Prostate gland (tissue), 2 donors: ENCODE data around the gene PLXDC1. TPM values are rescaled to one million over a fixed set of nuclear protein-coding genes. Genes with fewer than 3 reads are reported as not detected.

Experiments used
- DNase-seq: peaks from one replicate; pipeline ENCODE4 v3.0.0-alpha.2; 2019; ENCODE audit warnings: low spot score
- H3K27ac ChIP-seq, 2 donors: fragments of 200-600 bp; sonication (generic); 2 replicates each; pipeline ENCODE4 v1.5.1; 2017 to 2019
- H3K27me3 ChIP-seq: fragments of 200-600 bp; sonication (generic); replicated peaks from 2 replicates; pipeline ENCODE4 v1.5.1; 2019; ENCODE audit not compliant: insufficient read depth
- H3K36me3 ChIP-seq, 2 donors: fragments of 200-600 bp; sonication (generic); 1 replicate in 1 of 2; 2 replicates in 1 of 2; pipeline versions ENCODE4 v1.5.1 to v1.8.1; 2017 to 2019
- H3K4me1 ChIP-seq: fragments of 200-600 bp; sonication (generic); replicated peaks from 2 replicates; pipeline ENCODE4 v1.5.1; 2019
- H3K4me3 ChIP-seq, 2 donors: fragments of 200-600 bp; sonication (generic); 2 replicates each; pipeline ENCODE4 v1.5.1; 2017 to 2019
- H3K9me3 ChIP-seq: fragments of 200-600 bp; sonication (generic); 2 replicates; pipeline ENCODE4 v1.5.1; 2017
- CTCF ChIP-seq, 4 experiments: fragments of 200-600 bp in 2 of 4; fragments of 450-650 bp in 2 of 4; sonication (generic) in 2 of 4; IDR thresholded peaks; 1 replicate in 3 of 4; 2 replicates in 1 of 4; pipeline ENCODE4 v1.5.1; 2016 to 2019; ENCODE audit warnings: antibody characterized with exemption in 4 of 4, mild to moderate bottlenecking in 2 of 4, moderate library complexity in 2 of 4
- POLR2A ChIP-seq: fragments of 450-650 bp; IDR thresholded peaks from one replicate; pipeline ENCODE4 v1.6.1; 2016; ENCODE audit warnings: antibody characterized with exemption, mild to moderate bottlenecking
- POLR2AphosphoS5 ChIP-seq: sonication (generic); formaldehyde crosslinking; IDR thresholded peaks from one replicate; pipeline ENCODE4 v1.6.1; 2017; ENCODE audit warnings: antibody characterized with exemption
- WGBS: methylation state at CpG from one replicate; pipeline ENCODE4 v1.1.5; 2018; 5-methylcytosine and 5-hydroxymethylcytosine counted together
- intact Hi-C: fragments of 100-400 bp; cut with DNase I; formaldehyde crosslinking; loops from one replicate; pipeline ENCODE4 v1.14.2; 2022
- total RNA-seq, 2 donors: library from RNA; depleted of rRNA; stranded (reverse); fragments of >200 nt; gene quantifications; one replicate each; pipeline ENCODE4 v1.1.0, GENCODE V29; 2016

The PLXDC1 gene
- total RNA-seq, 2 donors from 2014 or later: 3.9 to 5.4 TPM

- intact Hi-C loops: no loop called here
- H3K4me1 ChIP-seq: no peaks in the 10 kb centered on the region
- no peaks in the 10 kb centered on the region for H3K27me3 ChIP-seq
- H3K36me3 ChIP-seq: no peaks in the 10 kb centered on the region
- DNase-seq: no peak
- 95% methylated on average over 2 of the region's 2 CpGs for WGBS
- H3K4me3 ChIP-seq: no peak overlapping the region
- no peak for TF ChIP-seq CTCF (IDR thresholded peaks at IDR 0.05)
- no peak for TF ChIP-seq POLR2A
- TF ChIP-seq POLR2AphosphoS5: no peak
- H3K27ac ChIP-seq: no peak overlapping the region
- H3K9me3 ChIP-seq: no peaks in the 10 kb centered on the region
Measured at GRCh38 chr17:39113871-39114270, 37.6 kb downstream of the PLXDC1 start.

- H3K9me3 ChIP-seq: no peaks in the 10 kb centered on the region
- no peaks in the 10 kb centered on the region for H3K27me3 ChIP-seq
- TF ChIP-seq POLR2A (no peak), POLR2AphosphoS5 (no peak), CTCF (IDR thresholded peaks at IDR 0.05) (no peak)
- WGBS: 53% methylated on average over 19 of the region's 19 CpGs
- H3K27ac ChIP-seq: no peak overlapping the region
- DNase-seq: no peak
- H3K36me3 ChIP-seq: no peaks in the 10 kb centered on the region
- H3K4me3 ChIP-seq: no peak overlapping the region
- intact Hi-C loops: no loop called here
- no peaks in the 10 kb centered on the region for H3K4me1 ChIP-seq
Measured at GRCh38 chr17:39110435-39111136, 40.9 kb downstream of the PLXDC1 start.

- intact Hi-C loops: no loop called here
- no peak for DNase-seq
- no peaks in the 10 kb centered on the region for H3K36me3 ChIP-seq
- H3K27ac ChIP-seq: no peak overlapping the region
- no peak overlapping the region for H3K4me3 ChIP-seq
- 83% methylated on average over 23 of the region's 23 CpGs for WGBS
- no peaks in the 10 kb centered on the region for H3K4me1 ChIP-seq
- no peak for TF ChIP-seq POLR2AphosphoS5
- no peak for TF ChIP-seq POLR2A
- TF ChIP-seq CTCF (IDR thresholded peaks at IDR 0.05): no peak
- H3K27me3 ChIP-seq: no peaks in the 10 kb centered on the region
- H3K9me3 ChIP-seq: no peaks in the 10 kb centered on the region
Measured at GRCh38 chr17:39108461-39109375, 42.7 kb downstream of the PLXDC1 start.

GRCh38 chr17:39107973-39108372, 43.5 kb downstream of the PLXDC1 start:
- no peaks in the 10 kb centered on the region for H3K4me1 ChIP-seq
- no peaks in the 10 kb centered on the region for H3K27me3 ChIP-seq
- no peak overlapping the region for H3K4me3 ChIP-seq
- 93% methylated on average over 8 of the region's 8 CpGs for WGBS
- TF ChIP-seq POLR2A (no peak), CTCF (IDR thresholded peaks at IDR 0.05) (no peak), POLR2AphosphoS5 (no peak)
- intact Hi-C loops: no loop called here
- DNase-seq: no peak
- no peaks in the 10 kb centered on the region for H3K9me3 ChIP-seq
- no peaks in the 10 kb centered on the region for H3K36me3 ChIP-seq
- H3K27ac ChIP-seq: no peak overlapping the region
